ENCODE data around the gene TNKS1BP1. TPM values are rescaled to one million over a fixed set of nuclear protein-coding genes. Genes with fewer than 3 reads are reported as not detected.

The TNKS1BP1 gene
- total RNA-seq, 1 experiment from 2014 or later, result 94.6 TPM

GRCh38 chr11:57303990-57304579 is 20.7 kb downstream of the TNKS1BP1 start:
- in situ Hi-C loops (cut with HindIII; ENCODE audit: low pct_unique_long_range_greater_than_20kb, low sequenced_read_pairs), result no loop called here
- ChIA-PET POLR2A (no interaction called here), CTCF (no interaction called here)
- Histone ChIP-seq H3K36me3 (ENCODE audit: control insufficient read depth, insufficient read depth, low read length) (no peaks in the 10 kb centered on the region), H3K27me3 (ENCODE audit: control insufficient read depth, insufficient read depth, low read length) (no peaks in the 10 kb centered on the region), H3K27ac (ENCODE audit: low read length) (no peak overlapping the region), H3K4me1 (ENCODE audit: control insufficient read depth, insufficient read depth, low read length) (peaks cover 6% of the 10 kb centered on the region), H3K9me3 (ENCODE audit: control insufficient read depth, insufficient read depth, low read depth, low read length) (peaks cover 4% of the 10 kb centered on the region; the same call in 1 of the 2 replicates), H3K4me3 (ENCODE audit: low read depth in 2 of 2, low read length in 2 of 2) (no peak overlapping the region)
- no peak for ATAC-seq
- no TSS peak for BruUV-seq (replicated peaks)
- no peak for DNase-seq (ENCODE audit: low read depth, low spot score)
- TF ChIP-seq REST (IDR thresholded peaks at IDR 0.05; ENCODE audit: insufficient read depth in 1 of 2, low read depth in 2 of 2, low read length in 1 of 2), result no peak
- no peak for TF ChIP-seq TCF7L2 (IDR thresholded peaks at IDR 0.05; ENCODE audit: low read depth, low read length)
- TF ChIP-seq SIN3A (IDR thresholded peaks at IDR 0.05; ENCODE audit: borderline replicate concordance, insufficient read depth, low read depth, low read length), result no peak
- no peak for TF ChIP-seq POLR2AphosphoS5 (IDR thresholded peaks at IDR 0.05; ENCODE audit: low read depth, low read length)
- TF ChIP-seq, protein P1, sequence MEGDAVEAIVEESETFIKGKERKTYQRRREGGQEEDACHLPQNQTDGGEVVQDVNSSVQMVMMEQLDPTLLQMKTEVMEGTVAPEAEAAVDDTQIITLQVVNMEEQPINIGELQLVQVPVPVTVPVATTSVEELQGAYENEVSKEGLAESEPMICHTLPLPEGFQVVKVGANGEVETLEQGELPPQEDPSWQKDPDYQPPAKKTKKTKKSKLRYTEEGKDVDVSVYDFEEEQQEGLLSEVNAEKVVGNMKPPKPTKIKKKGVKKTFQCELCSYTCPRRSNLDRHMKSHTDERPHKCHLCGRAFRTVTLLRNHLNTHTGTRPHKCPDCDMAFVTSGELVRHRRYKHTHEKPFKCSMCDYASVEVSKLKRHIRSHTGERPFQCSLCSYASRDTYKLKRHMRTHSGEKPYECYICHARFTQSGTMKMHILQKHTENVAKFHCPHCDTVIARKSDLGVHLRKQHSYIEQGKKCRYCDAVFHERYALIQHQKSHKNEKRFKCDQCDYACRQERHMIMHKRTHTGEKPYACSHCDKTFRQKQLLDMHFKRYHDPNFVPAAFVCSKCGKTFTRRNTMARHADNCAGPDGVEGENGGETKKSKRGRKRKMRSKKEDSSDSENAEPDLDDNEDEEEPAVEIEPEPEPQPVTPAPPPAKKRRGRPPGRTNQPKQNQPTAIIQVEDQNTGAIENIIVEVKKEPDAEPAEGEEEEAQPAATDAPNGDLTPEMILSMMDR (IDR thresholded peaks at IDR 0.05), result no peak
- intact Hi-C loops (cut with micrococcal nuclease; ENCODE audit: unreplicated experiment), result no loop called here

DNA sequence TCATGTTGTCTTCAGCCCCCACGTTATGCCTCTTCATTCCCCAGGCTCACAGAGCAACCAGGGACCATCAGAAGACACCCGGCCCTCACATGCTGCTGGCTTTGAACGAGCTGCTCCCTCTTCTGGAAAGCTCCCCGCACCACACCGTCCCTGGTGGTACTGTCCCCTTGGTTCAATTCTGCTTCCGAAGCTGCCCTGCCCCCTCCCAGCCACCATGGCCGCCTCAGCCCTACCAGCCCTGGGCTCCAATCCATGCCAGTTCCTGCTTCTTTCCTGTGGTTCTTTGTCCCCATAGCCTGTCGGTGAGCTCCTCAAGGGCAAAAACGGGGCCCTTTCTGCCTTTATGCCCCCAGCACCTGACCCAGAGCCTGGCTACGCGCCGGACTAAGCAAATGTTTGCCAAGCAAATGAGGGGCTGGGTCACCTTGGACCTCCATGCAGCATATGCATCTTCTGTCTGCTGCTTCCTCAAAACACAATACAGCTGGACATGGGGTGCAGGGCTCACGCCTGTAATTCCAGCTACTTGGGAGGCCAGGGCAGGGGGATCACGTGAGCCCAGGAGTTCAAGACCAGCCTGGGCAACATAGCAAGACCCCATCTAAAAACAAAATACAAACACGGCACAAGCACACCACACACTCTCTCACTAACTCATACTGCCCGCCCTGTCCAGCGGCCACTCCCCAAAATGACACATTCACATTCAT is 21.3 kb downstream of the TNKS1BP1 start:
- TF ChIP-seq SIN3A (IDR thresholded peaks at IDR 0.05; ENCODE audit: borderline replicate concordance, insufficient read depth, low read depth, low read length) (no peak), POLR2AphosphoS5 (IDR thresholded peaks at IDR 0.05; ENCODE audit: low read depth, low read length) (no peak), TCF7L2 (IDR thresholded peaks at IDR 0.05; ENCODE audit: low read depth, low read length) (no peak), REST (IDR thresholded peaks at IDR 0.05; ENCODE audit: insufficient read depth in 1 of 2, low read depth in 2 of 2, low read length in 1 of 2) (no peak)
- TF ChIP-seq, protein P1 (IDR thresholded peaks at IDR 0.05), result no peak
- Histone ChIP-seq H3K4me3 (ENCODE audit: low read depth in 2 of 2, low read length in 2 of 2) (no peak overlapping the region), H3K27ac (ENCODE audit: low read length) (no peak overlapping the region), H3K4me1 (ENCODE audit: control insufficient read depth, insufficient read depth, low read length) (peaks cover 6% of the 10 kb centered on the region), H3K9me3 (ENCODE audit: control insufficient read depth, insufficient read depth, low read depth, low read length) (peaks cover 4% of the 10 kb centered on the region; the same call in 1 of the 2 replicates), H3K27me3 (ENCODE audit: control insufficient read depth, insufficient read depth, low read length) (no peaks in the 10 kb centered on the region), H3K36me3 (ENCODE audit: control insufficient read depth, insufficient read depth, low read length) (no peaks in the 10 kb centered on the region)
- ATAC-seq, result no peak
- DNase-seq (ENCODE audit: low read depth, low spot score), result no peak
- ChIA-PET POLR2A (interaction anchor here (0.6 kb wide), 1 partner anchor 75 kb away, joined by 4 read pairs; no protein-coding TSS in a partner anchor), CTCF (no interaction called here)
- in situ Hi-C loops (cut with HindIII; ENCODE audit: low pct_unique_long_range_greater_than_20kb, low sequenced_read_pairs), result no loop called here
- intact Hi-C loops (cut with micrococcal nuclease; ENCODE audit: unreplicated experiment), result no loop called here
- BruUV-seq (replicated peaks), result no TSS peak
